GM13977 (cell line): ENCODE data around the gene MCTP2.

Experiments used
- DNase-seq: peaks from one replicate; pipeline ENCODE4 v3.0.0; 2012; ENCODE audit warnings: low spot score
- CTCF ChIP-seq: IDR thresholded peaks from 2 replicates; pipeline ENCODE4 v1.5.1; 2012; ENCODE audit warnings: mild to moderate bottlenecking, control low read depth; ENCODE audit not compliant: insufficient read depth; ENCODE audit errors: extremely low read depth, missing control alignments
- in situ Hi-C: fragments of 300-500 bp; cut with MboI; formaldehyde crosslinking; loops from one replicate; pipeline ENCODE4 v1.12.0; 2022; ENCODE audit warnings: low sequenced_read_pairs, low pct_unique_long_range_greater_than_20kb, mixed read lengths, inconsistent platforms; ENCODE audit not compliant: unreplicated experiment

The MCTP2 gene

GRCh38 chr15:94412979-94413746, 181.8 kb downstream of the MCTP2 start:
- TF ChIP-seq CTCF = peak; percentile 29
- in situ Hi-C loops = no loop called here
- DNase-seq = no peak

- in situ Hi-C loops = no loop called here
- no peak for TF ChIP-seq CTCF
- DNase-seq = no peak
Measured at GRCh38 chr15:94414916-94415315, 183.6 kb downstream of the MCTP2 start.

GRCh38 chr15:94416267-94416666, 184.9 kb downstream of the MCTP2 start:
- DNase-seq = no peak
- in situ Hi-C loops = no loop called here
- TF ChIP-seq CTCF = no peak

GRCh38 chr15:94416820-94417219, 185.5 kb downstream of the MCTP2 start:
- in situ Hi-C loops = no loop called here
- DNase-seq = no peak
- no peak for TF ChIP-seq CTCF

- in situ Hi-C loops = no loop called here
- TF ChIP-seq CTCF = no peak
- DNase-seq = no peak
Measured at GRCh38 chr15:94417501-94418293, 186.3 kb downstream of the MCTP2 start.

- no peak for TF ChIP-seq CTCF
- in situ Hi-C loops = no loop called here
- DNase-seq = no peak
Measured at GRCh38 chr15:94421706-94422105, 190.3 kb downstream of the MCTP2 start.
